Effector memory CD8-positive, alpha-beta T cell (primary cell): ENCODE measurements around the gene KCND3.

ENCODE experiments used
- ATAC-seq: fragments of 150-1000 bp; cut with Tn5 transposase; replicated peaks from 2 replicates; pipeline ENCODE4 v1.10.0; 2021; ENCODE audit warnings: mild to moderate bottlenecking, moderate library complexity
- DNase-seq, 3 experiments: peaks; one replicate each; pipeline ENCODE4 v3.0.0; 2021
- H3K27ac Mint-ChIP-seq, 2 donors: one replicate each; pipeline ENCODE4 v1.8.0; 2022; ENCODE audit warnings: mild to moderate bottlenecking in 2 of 2, mixed read lengths in 2 of 2, moderate library complexity in 2 of 2
- H3K27me3 Mint-ChIP-seq, 2 donors: one replicate each; pipeline ENCODE4 v1.8.0; 2022; ENCODE audit warnings: mixed read lengths in 2 of 2
- H3K36me3 Mint-ChIP-seq: one replicate; pipeline ENCODE4 v1.8.0; 2022; ENCODE audit warnings: mild to moderate bottlenecking, moderate library complexity, mixed read lengths; ENCODE audit not compliant: insufficient read depth
- H3K4me1 Mint-ChIP-seq, 2 donors: one replicate each; pipeline ENCODE4 v1.8.0; 2022; ENCODE audit warnings: low read depth in 2 of 2, mixed read lengths in 2 of 2
- H3K4me3 Mint-ChIP-seq, 2 donors: one replicate each; pipeline ENCODE4 v1.8.0; 2022; ENCODE audit warnings: mild to moderate bottlenecking in 2 of 2, mixed read lengths in 2 of 2, moderate library complexity in 2 of 2
- H3K9me3 Mint-ChIP-seq, 2 donors: one replicate each; pipeline ENCODE4 v1.8.0; 2022; ENCODE audit warnings: mixed read lengths in 2 of 2

KCND3 gene

DNA sequence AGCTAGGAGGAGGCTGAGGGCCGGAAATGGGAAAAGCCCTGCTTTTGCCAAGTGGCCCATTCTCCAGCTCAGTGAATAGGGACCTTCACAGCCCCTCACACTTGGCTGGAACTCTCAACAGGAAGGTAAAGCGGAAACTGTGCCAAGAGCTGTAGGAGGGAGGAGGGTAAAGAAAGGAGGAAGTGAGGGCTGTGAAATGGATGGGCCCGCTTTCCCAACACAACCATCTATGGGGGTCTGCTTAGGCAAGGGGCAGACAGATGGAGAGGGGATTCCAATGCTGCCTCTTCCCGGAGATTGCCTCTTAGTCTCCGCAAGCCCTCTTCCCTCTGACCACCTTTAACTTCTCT lies 255.5 kb downstream of the KCND3 start:
- Mint-ChIP-seq H3K27ac (peak overlapping the region in 1 of 2 donors; percentile 76), H3K4me3 (no peak overlapping the region), H3K9me3 (no peaks in the 10 kb centered on the region), H3K36me3 (no peaks in the 10 kb centered on the region), H3K4me1 (peaks cover 8 to 15% of the 10 kb centered on the region in 2 donors), H3K27me3 (peaks cover 9 to 14% of the 10 kb centered on the region in 2 donors)
- no peak for ATAC-seq
- no peak for DNase-seq

DNA sequence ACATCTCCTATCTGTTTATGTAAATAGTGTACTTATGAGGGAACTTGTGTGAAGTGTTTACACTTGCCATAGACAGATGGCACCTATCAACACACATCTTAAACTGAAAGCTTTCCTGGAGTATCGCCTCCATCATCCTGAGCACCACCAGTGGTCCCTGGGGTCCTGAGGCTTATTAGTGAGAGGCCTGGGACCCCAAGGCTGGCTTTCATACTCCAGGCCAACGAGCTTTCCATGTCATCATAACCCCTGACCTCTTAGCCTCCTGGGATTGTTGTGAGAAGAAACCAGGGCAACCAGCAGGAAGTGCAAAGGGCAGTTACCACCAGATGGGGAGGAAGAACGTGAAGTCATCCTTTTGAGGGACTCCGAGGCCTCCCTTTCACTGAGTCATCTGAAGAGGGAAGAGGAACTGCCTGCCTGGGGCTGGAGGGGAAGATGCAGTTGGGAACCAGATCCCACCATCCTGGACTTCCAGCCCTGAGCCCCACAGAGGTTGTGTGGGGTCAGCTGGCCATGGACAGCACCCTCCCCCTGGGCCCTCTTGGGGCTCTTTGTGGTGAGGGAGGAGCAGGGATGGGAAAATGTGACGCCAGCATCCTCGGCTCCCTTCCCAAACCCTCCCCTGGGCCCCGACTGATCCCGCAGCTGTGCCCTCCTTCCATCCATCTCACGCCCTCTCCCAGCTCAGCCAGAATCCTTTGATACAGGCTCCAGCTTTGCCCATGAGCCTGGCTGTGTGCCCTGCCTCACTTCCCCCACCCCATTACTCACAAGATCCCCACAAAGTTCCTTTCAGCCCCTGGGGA lies 256.1 kb downstream of the KCND3 start:
- Mint-ChIP-seq H3K36me3 (no peaks in the 10 kb centered on the region), H3K9me3 (no peaks in the 10 kb centered on the region), H3K4me1 (peaks cover 6 to 11% of the 10 kb centered on the region in 2 donors), H3K27ac (peak overlapping the region in 1 of 2 donors; percentile 76), H3K27me3 (peaks cover 9 to 14% of the 10 kb centered on the region in 2 donors), H3K4me3 (no peak overlapping the region)
- DNase-seq (no peak), ATAC-seq (peak; percentile 32)

DNA sequence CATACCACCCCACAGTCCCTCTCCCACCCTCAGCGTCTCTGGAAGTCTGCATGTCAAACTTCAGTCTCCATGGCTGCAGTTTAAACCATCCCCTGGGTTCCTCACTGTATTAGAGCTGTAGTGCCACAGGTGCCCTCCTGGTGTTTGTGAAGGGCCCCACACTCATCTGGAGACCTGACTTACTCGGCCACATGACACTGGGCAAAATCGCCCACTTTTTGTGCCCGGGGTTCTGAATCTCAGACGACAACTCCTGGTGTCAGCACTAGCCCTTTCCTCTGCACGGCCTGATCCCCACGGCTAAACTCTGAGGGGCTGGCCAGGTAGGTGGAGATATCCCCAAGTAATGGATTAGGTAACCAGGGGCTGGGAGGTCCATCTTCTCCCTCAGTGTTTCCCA lies 256.8 kb downstream of the KCND3 start:
- peaks cover 8 to 9% of the 10 kb centered on the region in 2 donors for H3K27me3 Mint-ChIP-seq
- ATAC-seq (no peak), DNase-seq (no peak)
- peaks cover 2 to 6% of the 10 kb centered on the region in 2 donors for H3K4me1 Mint-ChIP-seq
- peak overlapping the region in 1 of 2 donors; percentile 76 for H3K27ac Mint-ChIP-seq
- no peak overlapping the region for H3K4me3 Mint-ChIP-seq
- H3K36me3 Mint-ChIP-seq: no peaks in the 10 kb centered on the region
- no peaks in the 10 kb centered on the region for H3K9me3 Mint-ChIP-seq

DNA sequence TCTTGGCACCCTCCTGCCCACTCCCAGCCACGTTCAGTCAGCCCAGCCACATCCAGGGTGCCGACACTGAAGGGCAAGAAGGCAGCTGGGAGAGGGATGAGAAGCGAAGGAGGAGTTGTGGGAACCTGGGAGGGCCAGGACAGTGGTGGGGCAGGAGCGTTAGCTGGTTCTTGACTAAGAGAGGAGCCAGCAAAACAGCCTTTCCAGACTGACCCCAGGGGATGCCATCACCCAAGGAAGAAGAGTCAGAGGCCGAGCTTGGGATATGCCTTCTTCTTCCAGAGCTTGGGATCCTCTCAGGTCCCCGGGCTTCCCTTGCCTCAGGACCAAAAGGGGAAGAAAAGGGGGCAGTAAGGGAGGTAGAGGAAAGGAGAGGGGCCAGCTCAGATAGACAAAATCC lies 257.5 kb downstream of the KCND3 start:
- H3K27ac Mint-ChIP-seq: no peak overlapping the region
- no peaks in the 10 kb centered on the region for H3K4me1 Mint-ChIP-seq
- DNase-seq (no peak), ATAC-seq (no peak)
- no peak overlapping the region for H3K4me3 Mint-ChIP-seq
- H3K9me3 Mint-ChIP-seq: no peaks in the 10 kb centered on the region
- H3K36me3 Mint-ChIP-seq: no peaks in the 10 kb centered on the region
- peaks cover under 1 to 1% of the 10 kb centered on the region in 2 donors for H3K27me3 Mint-ChIP-seq

DNA sequence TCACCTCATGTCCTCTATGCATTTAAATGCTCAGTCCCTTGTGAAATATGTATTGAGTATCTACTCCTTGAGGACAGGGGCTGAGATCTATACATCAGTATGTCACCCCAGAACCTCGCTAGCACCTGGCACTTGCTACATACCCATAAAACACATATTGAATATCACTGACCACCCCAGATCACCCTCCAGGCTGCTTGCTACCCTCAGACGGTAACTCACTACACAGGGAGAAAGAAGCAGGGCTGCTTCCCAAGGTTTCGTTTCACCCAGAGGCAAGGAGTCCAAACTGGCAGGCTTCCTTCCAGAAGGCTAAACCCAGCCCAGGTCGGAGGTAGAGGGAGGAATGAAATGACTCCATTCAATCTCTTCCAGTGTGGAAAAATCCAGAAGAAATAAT lies 258.8 kb downstream of the KCND3 start:
- Mint-ChIP-seq H3K4me1 (no peaks in the 10 kb centered on the region), H3K36me3 (no peaks in the 10 kb centered on the region)
- no peak for ATAC-seq

DNA sequence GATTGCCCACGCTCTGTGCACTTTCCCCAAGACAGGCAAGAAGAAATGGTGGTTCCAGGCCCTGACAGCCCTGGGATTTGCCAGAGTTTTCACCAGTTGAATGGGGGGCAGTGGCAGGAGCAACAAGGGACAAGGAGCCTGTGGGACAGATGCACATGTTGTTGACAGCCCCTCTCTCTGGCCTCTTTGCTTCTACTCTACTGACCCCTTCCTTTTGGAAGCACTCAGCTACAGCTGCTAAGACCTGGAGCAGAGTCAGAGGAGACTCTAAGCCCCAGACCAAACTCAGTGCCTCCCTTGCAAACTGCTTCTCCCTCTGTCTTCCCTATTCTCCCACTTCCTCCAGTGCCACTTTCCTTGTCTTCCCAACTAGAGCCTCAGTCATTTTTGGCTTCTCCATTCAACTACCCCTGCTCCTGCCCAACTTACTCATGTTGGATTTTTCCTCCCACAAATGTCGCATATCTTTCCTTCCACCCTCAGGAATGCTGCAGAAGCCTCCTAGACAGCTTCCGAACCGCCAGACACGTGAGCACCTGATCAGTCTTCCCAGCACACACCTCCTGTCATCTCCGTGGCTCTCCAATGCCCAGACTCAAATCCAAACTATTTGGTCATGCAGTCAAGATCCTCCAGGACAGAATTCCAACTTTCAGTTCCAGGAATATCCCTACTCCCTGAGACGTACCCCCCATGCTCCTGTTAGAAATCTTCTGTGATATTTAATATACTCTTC lies 259.4 kb downstream of the KCND3 start:
- no peaks in the 10 kb centered on the region for H3K4me1 Mint-ChIP-seq
- H3K4me3 Mint-ChIP-seq: no peak overlapping the region
- DNase-seq (no peak), ATAC-seq (no peak)
- H3K9me3 Mint-ChIP-seq: no peaks in the 10 kb centered on the region
- H3K36me3 Mint-ChIP-seq: no peaks in the 10 kb centered on the region
- H3K27ac Mint-ChIP-seq: peak overlapping the region in 1 of 2 donors; percentile 8
- H3K27me3 Mint-ChIP-seq: no peaks in the 10 kb centered on the region

More for the DNA sequence above, 258.8 kb downstream of the KCND3 start:
- no peak for DNase-seq
- H3K4me3 Mint-ChIP-seq: no peak overlapping the region
- H3K27ac Mint-ChIP-seq: no peak overlapping the region
- H3K27me3 Mint-ChIP-seq: no peaks in the 10 kb centered on the region
- no peaks in the 10 kb centered on the region for H3K9me3 Mint-ChIP-seq

DNA sequence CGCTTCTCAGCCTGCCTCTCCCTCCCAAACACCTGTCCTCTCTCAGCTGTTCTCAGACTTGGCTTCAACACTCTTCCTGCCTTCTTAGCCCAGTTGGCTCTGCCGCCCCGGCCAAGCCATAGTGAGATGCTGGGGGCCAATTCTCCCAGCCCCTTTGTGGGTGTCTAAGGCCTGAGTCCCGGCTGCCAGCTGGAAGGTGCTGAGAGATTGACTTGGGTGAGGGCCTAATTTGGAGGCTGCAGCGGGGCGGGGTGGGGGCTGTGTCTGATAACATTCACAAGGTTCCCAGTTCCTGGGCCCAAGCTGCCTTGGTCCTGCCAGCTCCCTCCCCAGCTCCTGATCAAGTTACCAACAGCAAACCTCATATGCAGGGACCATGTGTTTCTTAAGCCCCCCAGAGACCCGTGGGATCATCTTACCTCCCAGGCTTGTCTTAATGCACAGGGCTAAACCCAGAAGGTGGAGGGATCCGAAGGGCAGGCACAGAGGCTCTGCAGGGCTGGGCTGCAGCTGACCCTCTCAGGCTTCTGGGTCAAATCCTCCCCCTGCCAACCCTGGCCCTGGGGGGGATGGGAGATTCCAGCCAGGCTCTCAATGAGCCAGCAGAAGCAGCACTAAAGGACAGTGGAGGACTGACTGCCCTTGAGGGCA lies 260.1 kb downstream of the KCND3 start:
- Mint-ChIP-seq H3K27me3 (no peaks in the 10 kb centered on the region), H3K4me1 (no peaks in the 10 kb centered on the region), H3K9me3 (no peaks in the 10 kb centered on the region), H3K27ac (no peak overlapping the region), H3K4me3 (no peak overlapping the region), H3K36me3 (no peaks in the 10 kb centered on the region)
- no peak for ATAC-seq
- no peak for DNase-seq

DNA sequence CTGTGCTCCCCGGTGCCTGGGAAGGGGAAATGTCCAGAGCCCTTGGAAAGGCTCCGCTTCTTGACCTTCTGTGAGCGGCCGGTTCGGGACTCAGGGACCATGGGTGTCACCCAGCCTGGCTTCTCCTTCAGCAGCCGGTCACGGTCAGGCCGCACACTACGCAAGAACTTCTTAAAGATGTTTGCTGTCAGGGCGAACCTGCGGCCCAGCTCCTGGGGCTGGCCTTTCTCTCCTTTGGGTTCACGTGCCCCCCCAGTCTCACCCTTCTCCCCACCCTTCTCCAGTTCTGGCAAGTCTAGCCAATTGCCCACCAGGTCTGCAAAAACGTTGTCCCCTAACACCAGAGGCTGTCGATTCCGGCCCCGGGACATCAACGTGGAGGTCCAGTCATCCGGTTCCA lies 262.4 kb downstream of the KCND3 start:
- H3K27ac Mint-ChIP-seq: no peak overlapping the region
- DNase-seq: no peak
- no peaks in the 10 kb centered on the region for H3K36me3 Mint-ChIP-seq
- H3K4me1 Mint-ChIP-seq: peaks cover 9 to 13% of the 10 kb centered on the region in 2 donors
- H3K27me3 Mint-ChIP-seq: no peaks in the 10 kb centered on the region
- no peak for ATAC-seq
- H3K9me3 Mint-ChIP-seq: no peaks in the 10 kb centered on the region
- no peak overlapping the region for H3K4me3 Mint-ChIP-seq

DNA sequence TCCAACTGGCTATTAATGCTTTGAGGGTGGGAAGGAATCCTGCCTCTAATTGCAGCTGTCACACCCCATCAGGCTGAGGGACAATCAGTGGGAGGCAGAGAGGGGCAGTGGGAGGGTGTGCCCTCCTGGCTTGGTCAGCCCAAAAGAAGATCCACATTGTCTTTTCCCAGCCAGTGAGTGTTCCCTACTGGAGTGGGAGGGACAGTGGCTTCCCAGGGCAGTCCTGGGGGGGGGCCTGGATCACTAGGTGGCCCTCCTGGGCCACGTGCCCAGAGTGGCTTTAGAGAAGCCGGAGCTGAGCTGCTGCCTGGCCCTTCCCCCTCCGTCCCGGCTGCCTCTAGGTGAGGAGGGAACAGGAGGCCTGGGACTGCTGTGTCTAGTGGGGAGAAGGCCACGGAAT lies 264.3 kb downstream of the KCND3 start:
- Mint-ChIP-seq H3K27ac (peak overlapping the region; percentile 52 to 66), H3K4me3 (no peak overlapping the region), H3K36me3 (no peaks in the 10 kb centered on the region), H3K4me1 (peaks cover 13% of the 10 kb centered on the region in 2 donors), H3K9me3 (no peaks in the 10 kb centered on the region), H3K27me3 (no peaks in the 10 kb centered on the region)
- ATAC-seq: no peak
- no peak for DNase-seq

DNA sequence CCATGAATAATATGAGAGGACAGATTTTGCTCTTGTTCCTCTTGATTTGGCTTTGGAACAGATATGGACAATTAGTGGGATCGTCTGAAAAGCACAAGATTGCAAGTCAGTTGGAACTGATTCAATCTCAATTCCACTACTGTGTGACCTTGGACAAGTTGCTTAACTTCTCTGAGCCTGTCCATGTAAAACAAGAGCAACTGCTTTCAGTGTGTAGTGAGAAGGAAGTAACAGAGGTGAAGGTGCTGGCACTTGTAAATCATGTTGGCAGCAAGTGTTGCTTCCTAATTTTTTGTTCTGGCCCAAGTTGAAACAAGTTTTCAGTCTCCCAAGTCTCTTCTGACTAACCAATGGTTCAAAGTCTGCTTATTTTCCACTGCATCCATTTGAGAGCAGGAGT lies 265.6 kb downstream of the KCND3 start:
- Mint-ChIP-seq H3K4me1 (peaks cover 13% of the 10 kb centered on the region in 2 donors), H3K9me3 (no peaks in the 10 kb centered on the region), H3K4me3 (no peak overlapping the region), H3K36me3 (no peaks in the 10 kb centered on the region), H3K27ac (peak overlapping the region; percentile 44 to 83), H3K27me3 (no peaks in the 10 kb centered on the region)
- ATAC-seq (no peak), DNase-seq (no peak)

DNA sequence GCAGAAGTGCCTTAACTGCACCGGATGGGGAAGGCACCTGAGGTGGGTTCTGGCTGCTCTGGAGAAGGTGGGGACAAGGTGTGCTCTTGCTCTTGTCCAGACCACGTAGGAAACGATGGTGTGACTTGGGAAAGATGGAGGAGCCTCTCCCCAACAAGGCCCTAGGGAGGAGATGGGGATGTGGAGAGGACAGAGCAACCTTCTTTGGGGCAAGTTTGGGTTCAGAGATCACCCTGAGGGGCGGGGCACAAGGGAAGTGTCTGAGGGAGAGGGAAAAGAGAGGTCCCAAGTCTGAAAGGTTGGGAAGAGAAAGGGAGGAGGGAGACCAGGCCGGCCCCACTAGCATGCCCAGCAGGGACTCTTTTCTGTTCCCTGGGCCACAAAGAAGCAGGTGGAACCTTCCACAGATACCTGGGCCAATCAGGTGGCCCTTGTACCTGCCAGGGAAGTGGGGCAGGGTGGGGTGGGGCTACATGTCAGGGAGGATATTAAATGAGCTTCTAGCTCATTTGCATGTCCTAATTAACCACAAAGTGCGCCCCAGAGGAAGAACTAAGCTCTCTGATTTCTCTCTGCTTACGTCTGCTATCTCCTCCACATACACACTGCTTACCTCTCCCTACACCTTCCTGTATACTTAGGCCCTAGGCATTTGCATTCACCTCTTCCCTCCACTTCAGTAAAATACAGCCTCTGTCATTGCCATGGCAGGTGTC lies 266.2 kb downstream of the KCND3 start:
- Mint-ChIP-seq H3K27ac (peak overlapping the region; percentile 44 to 83), H3K4me1 (peaks cover 13% of the 10 kb centered on the region in 2 donors), H3K27me3 (no peaks in the 10 kb centered on the region), H3K9me3 (no peaks in the 10 kb centered on the region), H3K4me3 (no peak overlapping the region), H3K36me3 (peaks cover 2% of the 10 kb centered on the region)
- ATAC-seq (peak; percentile 90), DNase-seq (no peak)

DNA sequence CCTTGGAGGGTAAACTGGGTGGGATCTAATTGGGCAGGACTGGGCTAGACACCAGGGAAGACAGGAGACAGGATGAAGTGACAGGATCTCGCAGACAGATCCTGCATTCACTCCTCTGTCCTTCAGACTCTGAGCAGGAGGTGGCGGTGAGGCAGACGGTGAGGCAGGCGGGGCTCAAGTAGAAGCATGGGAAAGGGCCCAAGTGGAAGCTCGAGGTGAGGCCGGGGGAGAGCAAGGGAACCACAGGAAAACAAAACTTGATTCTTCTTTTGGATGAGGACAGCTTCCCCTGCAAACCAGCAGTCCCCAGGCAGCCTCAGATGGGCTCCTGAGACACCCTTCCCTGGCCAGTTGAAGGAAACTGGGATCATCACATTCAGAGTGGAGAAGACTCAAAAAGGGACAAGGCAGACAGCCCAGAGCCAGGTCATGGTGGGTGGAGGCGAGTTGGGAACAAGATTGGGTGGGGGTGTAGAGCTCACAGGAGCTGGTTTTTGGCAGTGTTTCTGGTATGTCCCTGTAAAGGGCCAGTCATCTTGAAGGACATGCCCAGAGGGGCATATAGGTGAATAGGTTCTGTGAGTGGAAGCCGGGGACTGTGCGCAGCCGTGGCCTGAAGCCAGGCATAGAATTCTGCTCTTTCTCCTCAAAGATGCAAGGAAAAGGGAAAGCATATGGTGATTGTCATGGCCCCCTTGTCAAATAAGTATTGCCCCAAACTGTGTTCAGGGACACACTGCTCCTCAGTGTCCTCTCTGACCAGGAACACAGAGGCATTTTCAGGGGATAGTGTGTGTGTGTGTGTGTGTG lies 268.3 kb downstream of the KCND3 start:
- Mint-ChIP-seq H3K27ac (peak overlapping the region; percentile 62 to 83), H3K4me1 (peaks cover 13 to 21% of the 10 kb centered on the region in 2 donors), H3K27me3 (no peaks in the 10 kb centered on the region), H3K36me3 (peaks cover 4% of the 10 kb centered on the region), H3K9me3 (no peaks in the 10 kb centered on the region), H3K4me3 (no peak overlapping the region)
- ATAC-seq (no peak), DNase-seq (no peak)
